ENCODE measurements around the gene PDE8A.

PDE8A gene

GRCh38 chr15:85047271-85047948 lies 65.8 kb downstream of the PDE8A start:
- TF ChIP-seq, protein P1, sequence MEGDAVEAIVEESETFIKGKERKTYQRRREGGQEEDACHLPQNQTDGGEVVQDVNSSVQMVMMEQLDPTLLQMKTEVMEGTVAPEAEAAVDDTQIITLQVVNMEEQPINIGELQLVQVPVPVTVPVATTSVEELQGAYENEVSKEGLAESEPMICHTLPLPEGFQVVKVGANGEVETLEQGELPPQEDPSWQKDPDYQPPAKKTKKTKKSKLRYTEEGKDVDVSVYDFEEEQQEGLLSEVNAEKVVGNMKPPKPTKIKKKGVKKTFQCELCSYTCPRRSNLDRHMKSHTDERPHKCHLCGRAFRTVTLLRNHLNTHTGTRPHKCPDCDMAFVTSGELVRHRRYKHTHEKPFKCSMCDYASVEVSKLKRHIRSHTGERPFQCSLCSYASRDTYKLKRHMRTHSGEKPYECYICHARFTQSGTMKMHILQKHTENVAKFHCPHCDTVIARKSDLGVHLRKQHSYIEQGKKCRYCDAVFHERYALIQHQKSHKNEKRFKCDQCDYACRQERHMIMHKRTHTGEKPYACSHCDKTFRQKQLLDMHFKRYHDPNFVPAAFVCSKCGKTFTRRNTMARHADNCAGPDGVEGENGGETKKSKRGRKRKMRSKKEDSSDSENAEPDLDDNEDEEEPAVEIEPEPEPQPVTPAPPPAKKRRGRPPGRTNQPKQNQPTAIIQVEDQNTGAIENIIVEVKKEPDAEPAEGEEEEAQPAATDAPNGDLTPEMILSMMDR (conservative IDR thresholded peaks at IDR 0.05; ENCODE audit: low read depth) = no peak
- CTCF ChIA-PET = interaction anchor here (0.7 kb wide), 1 partner anchor 119 kb away, joined by 3 read pairs; no protein-coding TSS in a partner anchor

GRCh38 chr15:85048430-85048829 lies 66.8 kb downstream of the PDE8A start:
- no peak overlapping the region for H3K27ac ChIP-seq
- ChIA-PET POLR2A (ENCODE audit: low non-redundant PET) (no interaction called here), CTCF (interaction anchor here (0.7 kb wide), 1 partner anchor 120 kb away, joined by 3 read pairs; no protein-coding TSS in a partner anchor)
- no peak for DNase-seq (ENCODE audit: low spot score)
- TF ChIP-seq, protein P1 (conservative IDR thresholded peaks at IDR 0.05; ENCODE audit: low read depth) = no peak

More at GRCh38 chr15:85047271-85047948, 65.8 kb downstream of the PDE8A start:
- peak; percentile 60 for DNase-seq (ENCODE audit: low spot score)
- no peak overlapping the region for H3K27ac ChIP-seq
- POLR2A ChIA-PET (ENCODE audit: low non-redundant PET) = interaction anchor here (0.5 to 0.6 kb wide), 2 partner anchors 44 to 94 kb away, joined by 3 to 5 read pairs; no protein-coding TSS in a partner anchor

DNA sequence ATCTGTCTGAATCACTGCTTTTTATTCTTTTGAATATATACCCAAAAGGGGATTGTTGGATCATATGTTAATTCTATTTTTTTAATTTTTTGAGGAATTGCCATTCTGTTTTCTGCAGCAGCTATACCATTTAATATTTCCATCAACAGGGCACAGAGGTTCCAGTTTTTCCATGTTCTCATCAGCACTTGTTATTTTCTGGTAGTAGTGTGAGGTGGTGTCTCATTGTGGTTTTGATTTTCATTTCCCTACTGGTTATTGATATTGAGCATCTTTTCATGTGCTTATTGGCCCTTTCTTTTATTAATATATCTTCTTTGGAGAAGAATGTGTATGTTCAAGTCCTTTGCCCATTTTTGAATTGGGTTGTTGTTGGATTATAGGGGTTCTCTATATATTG lies 68.1 kb downstream of the PDE8A start:
- ChIA-PET CTCF (interaction anchor here (0.7 kb wide), 1 partner anchor 21 kb away, joined by 3 read pairs; no protein-coding TSS in a partner anchor), POLR2A (ENCODE audit: low non-redundant PET) (no interaction called here)

GRCh38 chr15:85059734-85060133 lies 78.1 kb downstream of the PDE8A start:
- CTCF ChIA-PET = no interaction called here
- POLR2A ChIA-PET (ENCODE audit: low non-redundant PET) = no interaction called here
- TF ChIP-seq, protein P1 (conservative IDR thresholded peaks at IDR 0.05; ENCODE audit: low read depth) = no peak
- H3K27ac ChIP-seq = no peak overlapping the region
- no peak for DNase-seq (ENCODE audit: low spot score)

More for the DNA sequence above, 68.1 kb downstream of the PDE8A start:
- no peak for DNase-seq (ENCODE audit: low spot score)
- H3K27ac ChIP-seq = no peak overlapping the region
- TF ChIP-seq, protein P1 (conservative IDR thresholded peaks at IDR 0.05; ENCODE audit: low read depth) = no peak

- POLR2A ChIA-PET (ENCODE audit: low non-redundant PET) = no interaction called here
- no peak overlapping the region for H3K27ac ChIP-seq
- CTCF ChIA-PET = interaction anchor here (0.6 kb wide), 1 partner anchor 118 kb away, joined by 3 read pairs; no protein-coding TSS in a partner anchor
- DNase-seq (ENCODE audit: low spot score) = no peak
- TF ChIP-seq, protein P1 (conservative IDR thresholded peaks at IDR 0.05; ENCODE audit: low read depth) = no peak
These were observed 80.9 kb downstream of the PDE8A start for GRCh38 chr15:85062560-85062959.

GRCh38 chr15:85063088-85063487 lies 81.4 kb downstream of the PDE8A start:
- CTCF ChIA-PET = no interaction called here
- POLR2A ChIA-PET (ENCODE audit: low non-redundant PET) = no interaction called here
- TF ChIP-seq, protein P1 (conservative IDR thresholded peaks at IDR 0.05; ENCODE audit: low read depth) = no peak
- H3K27ac ChIP-seq = no peak overlapping the region
- no peak for DNase-seq (ENCODE audit: low spot score)
